Naive thymus-derived CD4-positive, alpha-beta T cell (primary cell): ENCODE results near the gene SURF2. TPM values are rescaled to one million over a fixed set of nuclear protein-coding genes. Genes with fewer than 3 reads are reported as not detected.

ENCODE experiments used
- ATAC-seq: fragments of 150-1000 bp; cut with Tn5 transposase; 2 replicates; pipeline ENCODE4 v1.10.0; 2021; ENCODE audit warnings: mild to moderate bottlenecking, moderate library complexity
- CTCF ChIA-PET: fragments of 350-600 bp; sonication (Branson Sonifier 250); formaldehyde crosslinking; loops from one replicate; lab custom pipeline; 2021; ENCODE audit warnings: antibody characterized with exemption; lab: Charles Lee
- POLR2A ChIA-PET: fragments of 350-600 bp; sonication (Branson Sonifier 250); formaldehyde crosslinking; loops from one replicate; lab custom pipeline; 2021; ENCODE audit warnings: antibody characterized with exemption, inconsistent platforms; lab: Charles Lee
- DNase-seq, 9 donors: peaks; one replicate each; pipeline versions ENCODE4 v3.0.0 to v3.0.0-alpha.2; 2020 to 2022; ENCODE audit warnings: mixed read lengths in 1 of 9
- H3K27ac ChIP-seq: one replicate; pipeline ENCODE4 v1.7.0; 2013; ENCODE audit warnings: mild to moderate bottlenecking, low read depth, low read length, moderate library complexity
- H3K27me3 ChIP-seq, 2 donors: one replicate each; pipeline ENCODE4 v1.7.0; 2013; ENCODE audit warnings: low read length in 2 of 2, mild to moderate bottlenecking in 2 of 2, moderate library complexity in 2 of 2; ENCODE audit not compliant: control insufficient read depth in 2 of 2, insufficient read depth in 2 of 2
- H3K36me3 ChIP-seq, 3 experiments: 1 replicate in 2 of 3; 2 replicates in 1 of 3; pipeline ENCODE4 v1.7.0; 2013; ENCODE audit warnings: low read length in 3 of 3, mild to moderate bottlenecking in 3 of 3, moderate library complexity in 1 of 3; ENCODE audit not compliant: insufficient read depth in 3 of 3, control insufficient read depth in 2 of 3
- H3K4me1 ChIP-seq, 2 donors: one replicate each; pipeline ENCODE4 v1.7.0; 2013; ENCODE audit warnings: low read length in 2 of 2, mild to moderate bottlenecking in 2 of 2, moderate library complexity in 1 of 2; ENCODE audit not compliant: control insufficient read depth in 2 of 2, insufficient read depth in 2 of 2
- H3K4me3 ChIP-seq: 2 replicates; pipeline ENCODE4 v1.7.0; 2013; ENCODE audit warnings: mild to moderate bottlenecking, low read length
- H3K9me3 ChIP-seq, 3 experiments: 1 replicate in 2 of 3; 2 replicates in 1 of 3; pipeline ENCODE4 v1.7.0; 2013; ENCODE audit warnings: low read length in 3 of 3; ENCODE audit not compliant: control insufficient read depth in 2 of 3
- H3K27ac Mint-ChIP-seq, 9 donors: one replicate each; pipeline ENCODE4 v1.8.0; 2020 to 2022; ENCODE audit warnings: mixed read lengths in 9 of 9, mild to moderate bottlenecking in 8 of 9, moderate library complexity in 5 of 9, inconsistent platforms in 2 of 9
- H3K27me3 Mint-ChIP-seq, 5 donors: one replicate each; pipeline ENCODE4 v1.8.0; 2021 to 2022; ENCODE audit warnings: mixed read lengths in 5 of 5, mild to moderate bottlenecking in 1 of 5
- H3K36me3 Mint-ChIP-seq, 5 donors: one replicate each; pipeline ENCODE4 v1.8.0; 2020 to 2022; ENCODE audit warnings: mixed read lengths in 5 of 5, mild to moderate bottlenecking in 3 of 5, inconsistent platforms in 1 of 5
- H3K4me1 Mint-ChIP-seq, 7 donors: one replicate each; pipeline ENCODE4 v1.8.0; 2020 to 2022; ENCODE audit warnings: mixed read lengths in 7 of 7, mild to moderate bottlenecking in 3 of 7, inconsistent platforms in 1 of 7
- H3K4me3 Mint-ChIP-seq, 10 donors: one replicate each; pipeline ENCODE4 v1.8.0; 2020 to 2022; ENCODE audit warnings: mild to moderate bottlenecking in 10 of 10, mixed read lengths in 10 of 10, moderate library complexity in 6 of 10, inconsistent platforms in 2 of 10
- H3K9me3 Mint-ChIP-seq, 11 donors: one replicate each; pipeline ENCODE4 v1.8.0; 2020 to 2022; ENCODE audit warnings: mixed read lengths in 11 of 11, mild to moderate bottlenecking in 4 of 11, inconsistent platforms in 1 of 11, moderate library complexity in 1 of 11
- intact Hi-C, 2 donors: fragments of 100-400 bp; cut with micrococcal nuclease; formaldehyde crosslinking; loops; one replicate each; pipeline ENCODE4 v1.15.1; 2023
- polyA plus RNA-seq, 2 donors: library from polyadenylated mRNA; unstranded; fragments of 300-500 nt; fragmentation: Illumina TruSeq; gene quantifications; one replicate each; pipeline ENCODE4 v1.2.3, GENCODE V29; 2021
- total RNA-seq, 6 experiments: library from RNA in 5 of 6; stranded (reverse) in 5 of 6; gene quantifications; 1 replicate in 5 of 6; 2 replicates in 1 of 6; pipeline ENCODE4 v1.2.3 and lab custom pipeline; 2021 to 2026

SURF2 gene
- total and polyA plus RNA-seq, 7 experiments from 2014 or later, result 15.0 to 44.5 (median 21.9) TPM

- Mint-ChIP-seq H3K4me3 (peak overlapping the region in 6 of 10 donors; percentile 13 to 100 (median 92)), H3K36me3 (peaks cover 8 to 30% (median 26%) of the 10 kb centered on the region in 5 donors)
Observed at GRCh38 chr9:133345596-133345995, 10.8 kb upstream of the SURF2 start.

GRCh38 chr9:133346021-133346785 is 10.1 kb upstream of the SURF2 start:
- ChIA-PET POLR2A (interaction anchor here (0.6 to 3.7 kb wide), 4 partner anchors 10 to 995 kb away, joined by 3 to 27 read pairs (median 3); partner anchors contain the start of genes SURF1 and SURF2), CTCF (interaction anchor here (1.1 kb wide), 1 partner anchor 26 kb away, joined by 3 read pairs; no protein-coding TSS in a partner anchor)
- intact Hi-C loops, result loop anchor here (5.0 to 10.0 kb wide), 4 partner anchors 71 to 819 kb away; partner anchors contain the start of genes BRD3 (in 1 of the 2), CACFD1 (in 1 of the 2), REXO4 (in 1 of the 2) and RNU6ATAC (in 1 of the 2)
- Mint-ChIP-seq H3K36me3 (peaks cover 8 to 30% (median 28%) of the 10 kb centered on the region in 5 donors), H3K4me1 (peaks cover 31 to 51% (median 40%) of the 10 kb centered on the region in 7 donors), H3K4me3 (peak overlapping the region; percentile 84 to 100 (median 94)), H3K27me3 (peaks cover 0 to 2% (median 0%) of the 10 kb centered on the region in 5 donors), H3K9me3 (peaks cover 0 to 2% (median 0%) of the 10 kb centered on the region in 11 donors), H3K27ac (peak overlapping the region in 8 of 9 donors; percentile 21 to 96 (median 64))
- Histone ChIP-seq H3K4me3 (peak overlapping the region; percentile 66), H3K9me3 (no peaks in the 10 kb centered on the region), H3K36me3 (peaks cover 13 to 80% (median 19%) of the 10 kb centered on the region in 3 experiments), H3K4me1 (peaks cover 19 to 20% of the 10 kb centered on the region in 2 donors), H3K27ac (peak overlapping the region; percentile 98), H3K27me3 (no peaks in the 10 kb centered on the region)
- ATAC-seq (no peak), DNase-seq (no peak)

More at GRCh38 chr9:133345596-133345995, 10.8 kb upstream of the SURF2 start:
- no peak for ATAC-seq
- Mint-ChIP-seq H3K27ac (peak overlapping the region in 1 of 9 donors; percentile 92), H3K27me3 (peaks cover 0 to 2% (median 0%) of the 10 kb centered on the region in 5 donors), H3K4me1 (peaks cover 36 to 57% (median 43%) of the 10 kb centered on the region in 7 donors), H3K9me3 (peaks cover 0 to 2% (median 0%) of the 10 kb centered on the region in 11 donors)
- H3K4me1 ChIP-seq, result peaks cover 20 to 21% of the 10 kb centered on the region in 2 donors
- H3K9me3 ChIP-seq, result no peaks in the 10 kb centered on the region
- POLR2A ChIA-PET, result interaction anchor here (0.6 to 3.7 kb wide), 3 partner anchors 11 to 995 kb away, joined by 3 to 27 read pairs (median 3); partner anchors contain the start of genes SURF1 and SURF2
- peaks cover 13 to 80% (median 13%) of the 10 kb centered on the region in 3 experiments for H3K36me3 ChIP-seq
- intact Hi-C loops, result loop anchor here (5.0 to 10.0 kb wide), 4 partner anchors 72 to 819 kb away; partner anchors contain the start of genes BRD3 (in 1 of the 2), CACFD1 (in 1 of the 2), REXO4 (in 1 of the 2) and RNU6ATAC (in 1 of the 2)
- no peak overlapping the region for H3K27ac ChIP-seq
- H3K27me3 ChIP-seq, result no peaks in the 10 kb centered on the region
- no peak for DNase-seq
- H3K4me3 ChIP-seq, result no peak overlapping the region
- CTCF ChIA-PET, result interaction anchor here (1.1 kb wide), 1 partner anchor 27 kb away, joined by 3 read pairs; no protein-coding TSS in a partner anchor

GRCh38 chr9:133347515-133347984 is 8.8 kb upstream of the SURF2 start:
- Mint-ChIP-seq H3K27ac (peak overlapping the region; percentile 87 to 99 (median 96)), H3K36me3 (peaks cover 8 to 40% (median 38%) of the 10 kb centered on the region in 5 donors), H3K4me3 (peak overlapping the region; percentile 94 to 100 (median 98)), H3K27me3 (peaks cover 0 to 2% (median 0%) of the 10 kb centered on the region in 5 donors), H3K4me1 (peaks cover 23 to 43% (median 37%) of the 10 kb centered on the region in 7 donors), H3K9me3 (peaks cover 0 to 2% (median 0%) of the 10 kb centered on the region in 11 donors)
- peak; percentile 63 for ATAC-seq
- Histone ChIP-seq H3K36me3 (peaks cover 17 to 80% (median 27%) of the 10 kb centered on the region in 3 experiments), H3K4me3 (peak overlapping the region; percentile 93), H3K27ac (peak overlapping the region; percentile 98), H3K27me3 (no peaks in the 10 kb centered on the region), H3K9me3 (no peaks in the 10 kb centered on the region), H3K4me1 (peaks cover 19 to 20% of the 10 kb centered on the region in 2 donors)
- peak in 6 of 9 donors; percentile 24 to 65 (median 41) for DNase-seq
- CTCF ChIA-PET, result interaction anchor here (0.6 to 1.0 kb wide), 2 partner anchors 9 to 317 kb away, joined by 3 to 4 read pairs; partner anchors contain the start of genes GTF3C5, SURF1 and SURF2
- POLR2A ChIA-PET, result interaction anchor here (0.7 to 3.7 kb wide), 13 partner anchors 8 to 132 kb away, joined by 3 to 27 read pairs (median 4); partner anchors contain the start of genes STKLD1, SURF1 and SURF2
- intact Hi-C loops, result loop anchor here (5.0 to 10.0 kb wide), 4 partner anchors 70 to 817 kb away; partner anchors contain the start of genes BRD3 (in 1 of the 2), CACFD1 (in 1 of the 2), REXO4 (in 1 of the 2) and RNU6ATAC (in 1 of the 2)

- Mint-ChIP-seq H3K4me3 (peak within 1 kb of the TSS; percentile 94 to 100 (median 98)), H3K27me3 (peaks cover 0 to 2% (median 0%) of the 10 kb centered on the region in 5 donors)
- POLR2A ChIA-PET, result interaction anchor here (0.7 to 3.7 kb wide), 12 partner anchors 8 to 132 kb away, joined by 3 to 27 read pairs (median 4); partner anchors contain the start of genes STKLD1, SURF1 and SURF2
Observed at GRCh38 chr9:133347985-133348717, 8.2 kb upstream of the SURF2 start, which contains the start of the genes MED22 and RPL7A. TSS of gene MED22 (minus strand) at chr9:133348131. CDS start at chr9:133346662, 1,469 bp downstream. TSS of gene RPL7A (plus strand) at chr9:133348218. CDS start at chr9:133348244, 26 bp downstream.

More at GRCh38 chr9:133347985-133348717, 8.2 kb upstream of the SURF2 start, which contains the start of the genes MED22 and RPL7A:
- H3K4me1 Mint-ChIP-seq, result peaks cover 23 to 46% (median 39%) of the 10 kb centered on the region in 7 donors
- peak within 1 kb of the TSS; percentile 98 for H3K27ac ChIP-seq
- no peaks in the 10 kb centered on the region for H3K9me3 ChIP-seq
- H3K4me3 ChIP-seq, result peak within 1 kb of the TSS; percentile 93
- H3K36me3 ChIP-seq, result peaks cover 17 to 80% (median 31%) of the 10 kb centered on the region in 3 experiments
- peak within 1 kb of the TSS; percentile 87 to 99 (median 97) for H3K27ac Mint-ChIP-seq
- no peaks in the 10 kb centered on the region for H3K27me3 ChIP-seq
- CTCF ChIA-PET, result interaction anchor here (0.6 to 1.0 kb wide), 2 partner anchors 8 to 317 kb away, joined by 3 to 4 read pairs; partner anchors contain the start of genes GTF3C5, SURF1 and SURF2
- peaks cover 19 to 20% of the 10 kb centered on the region in 2 donors for H3K4me1 ChIP-seq
- intact Hi-C loops, result loop anchor here (1.0 to 10.0 kb wide), 11 partner anchors 8 to 817 kb away; partner anchors contain the start of genes REXO4 (in 2 of the 2), STKLD1 (in 2 of the 2), SURF1 (in 2 of the 2) and SURF2 (in 2 of the 2)
- peaks cover 0 to 2% (median 0%) of the 10 kb centered on the region in 11 donors for H3K9me3 Mint-ChIP-seq
- DNase-seq (peak; percentile 72 to 95 (median 92)), ATAC-seq (peak; percentile 95)
- H3K36me3 Mint-ChIP-seq, result peaks cover 8 to 44% (median 39%) of the 10 kb centered on the region in 5 donors
